Gastrocnemius medialis (tissue), 4 donors: ENCODE measurements around the gene LRRC51.

ENCODE experiments used
- CTCF ChIP-seq, 5 experiments: fragments of 450-650 bp in 3 of 5; fragments of 200-600 bp in 2 of 5; sonication (generic) in 2 of 5; IDR thresholded peaks in 4 of 5; conservative IDR thresholded peaks in 1 of 5; 1 replicate in 4 of 5; 2 replicates in 1 of 5; pipeline ENCODE4 v1.5.1; 2016 to 2019; ENCODE audit warnings: antibody characterized with exemption in 5 of 5, mild to moderate bottlenecking in 3 of 5, moderate library complexity in 3 of 5
- POLR2A ChIP-seq, 2 donors: fragments of 450-650 bp; IDR thresholded peaks; one replicate each; pipeline ENCODE4 v1.6.1; 2017; ENCODE audit warnings: antibody characterized with exemption in 2 of 2, mild to moderate bottlenecking in 2 of 2, moderate library complexity in 2 of 2

DNA sequence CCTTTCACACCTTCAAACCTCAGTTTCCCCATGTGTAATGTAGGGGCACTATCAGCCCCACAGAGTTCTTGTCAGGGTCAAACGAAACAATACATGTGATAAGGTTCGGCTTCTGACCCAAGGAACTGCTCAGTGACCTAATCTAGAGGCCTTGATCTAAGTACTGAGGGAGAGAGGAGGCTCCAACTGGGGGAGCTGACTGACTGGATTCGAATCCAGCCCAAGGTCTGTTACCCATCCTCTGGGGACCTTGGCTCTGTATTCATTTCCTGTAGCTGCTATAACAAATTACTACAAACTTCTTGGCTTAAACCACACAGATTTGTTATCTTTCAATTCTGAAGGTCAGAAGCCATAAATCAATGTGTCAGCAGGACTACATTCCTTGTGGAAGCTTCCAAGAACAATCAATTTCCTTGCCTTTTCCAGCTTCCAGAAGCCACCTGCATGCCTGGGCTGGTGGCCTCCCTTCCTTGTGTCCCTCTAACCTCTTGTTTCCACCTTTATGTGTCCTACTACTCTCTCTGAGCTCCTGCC lies 42.5 kb downstream of the LRRC51 start:
- TF ChIP-seq CTCF (IDR thresholded peaks at IDR 0.05 in 4 of 5, conservative IDR thresholded peaks at IDR 0.05 in 1 of 5), result no peak
- no peak for TF ChIP-seq POLR2A (IDR thresholded peaks at IDR 0.05)
